T-helper 2 cell treated with Interferon-gamma antibody and Interleukin-4, amounts not matched to agents 100 ng/mL and 5 ng/mL, for 36 hours (primary cell): Measurements from ENCODE around the gene FOXP2. TPM values are rescaled to one million over a fixed set of nuclear protein-coding genes. Genes with fewer than 3 reads are reported as not detected.
"Not testable (repeated sequence)": the region's sequence is repeated elsewhere in the genome, so short reads cannot be mapped to it uniquely, and the experiment has no call there.

ENCODE experiments used
- intact Hi-C: fragments of 100-400 bp; cut with micrococcal nuclease; formaldehyde crosslinking; loops from one replicate; pipeline ENCODE4 v1.15.1; 2023
- total RNA-seq: library from RNA; stranded (reverse); gene quantifications from 2 replicates; pipeline ENCODE4 v1.2.3, GENCODE V29; 2022

The FOXP2 gene
- total RNA-seq, 1 donor from 2014 or later: not detected

GRCh38 chr7:114422507-114423501, 8.2 kb downstream of the FOXP2 start:
- intact Hi-C loops: no loop called here

- intact Hi-C loops: no loop called here
Measured at GRCh38 chr7:114426382-114426781, 11.8 kb downstream of the FOXP2 start.

GRCh38 chr7:114426824-114427223, 12.2 kb downstream of the FOXP2 start:
- intact Hi-C loops: no loop called here

DNA sequence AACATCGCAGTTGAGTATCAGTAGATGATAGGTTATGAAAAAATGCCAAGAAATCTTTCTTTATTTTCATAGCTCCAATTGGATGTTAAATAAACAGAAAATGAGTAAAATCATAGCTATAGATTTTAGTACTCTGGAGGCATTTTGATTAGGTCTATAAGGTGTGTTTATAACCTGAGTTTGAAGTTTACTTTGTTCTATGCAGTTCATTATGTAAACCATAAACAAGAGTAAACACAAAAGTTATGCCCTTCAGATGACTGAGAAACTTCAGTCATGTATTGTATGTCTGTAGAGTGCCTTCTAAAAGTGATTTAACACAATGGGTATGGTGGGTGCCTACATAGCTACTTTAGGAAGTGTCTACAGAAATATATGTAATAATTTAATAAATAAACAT, 13.6 kb downstream of the FOXP2 start:
- intact Hi-C loops: no loop called here

GRCh38 chr7:114431189-114431588, 16.6 kb downstream of the FOXP2 start:
- intact Hi-C loops: no loop called here

- intact Hi-C loops: no loop called here
Measured at GRCh38 chr7:114432061-114432460, 17.4 kb downstream of the FOXP2 start.

GRCh38 chr7:114432703-114433102, 18.1 kb downstream of the FOXP2 start:
- intact Hi-C loops: no loop called here

GRCh38 chr7:114439581-114439980, 25.0 kb downstream of the FOXP2 start:
- intact Hi-C loops: no loop called here

GRCh38 chr7:114440927-114441326, 26.3 kb downstream of the FOXP2 start:
- intact Hi-C loops: not testable (repeated sequence)

DNA sequence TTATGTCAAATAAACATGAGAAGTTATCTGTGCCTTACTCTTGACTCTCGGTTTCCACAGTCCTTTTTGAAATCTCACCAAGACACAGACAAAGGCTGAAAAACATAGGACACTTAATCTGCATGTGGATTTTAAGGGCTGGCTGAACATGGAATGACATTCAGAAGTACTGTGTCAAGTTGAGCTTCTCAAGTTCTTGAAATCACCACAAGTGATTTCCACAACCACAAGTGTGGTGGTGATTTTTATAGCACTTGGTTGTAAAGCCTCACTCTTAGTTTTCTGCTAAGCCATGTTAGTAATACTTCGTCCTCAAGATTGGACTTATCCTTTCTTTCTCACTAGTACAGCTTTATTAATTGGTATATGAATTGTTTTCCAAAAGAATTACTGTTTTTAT, 29.6 kb downstream of the FOXP2 start:
- intact Hi-C loops: no loop called here

GRCh38 chr7:114450431-114450830, 35.8 kb downstream of the FOXP2 start:
- intact Hi-C loops: no loop called here

DNA sequence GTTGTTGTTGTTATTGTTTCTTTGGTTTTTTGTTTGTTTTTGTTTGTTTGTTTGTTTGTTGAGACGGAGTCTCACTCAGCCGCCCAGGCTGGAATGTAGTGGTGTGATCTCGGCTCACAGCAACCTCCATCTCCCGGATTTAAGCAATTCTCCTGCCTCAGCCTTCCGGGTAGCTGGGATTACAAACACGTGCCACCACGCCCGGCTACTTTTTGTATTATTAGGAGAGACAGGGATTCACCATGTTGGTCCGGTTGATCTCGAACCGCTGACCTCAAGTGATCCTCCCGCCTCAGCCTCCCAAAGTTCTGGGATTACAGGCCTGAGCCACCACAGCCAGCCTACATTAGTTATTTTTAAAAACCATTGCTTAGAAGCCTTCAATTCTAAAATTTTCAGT, 45.0 kb downstream of the FOXP2 start:
- intact Hi-C loops: no loop called here

GRCh38 chr7:114460021-114460420, 45.4 kb downstream of the FOXP2 start:
- intact Hi-C loops: no loop called here

GRCh38 chr7:114466917-114467316, 52.3 kb downstream of the FOXP2 start:
- intact Hi-C loops: no loop called here

- intact Hi-C loops: no loop called here
Measured at GRCh38 chr7:114468844-114469243, 54.2 kb downstream of the FOXP2 start.

GRCh38 chr7:114472896-114473512, 58.4 kb downstream of the FOXP2 start:
- intact Hi-C loops: no loop called here

GRCh38 chr7:114478384-114478783, 63.8 kb downstream of the FOXP2 start:
- intact Hi-C loops: no loop called here

DNA sequence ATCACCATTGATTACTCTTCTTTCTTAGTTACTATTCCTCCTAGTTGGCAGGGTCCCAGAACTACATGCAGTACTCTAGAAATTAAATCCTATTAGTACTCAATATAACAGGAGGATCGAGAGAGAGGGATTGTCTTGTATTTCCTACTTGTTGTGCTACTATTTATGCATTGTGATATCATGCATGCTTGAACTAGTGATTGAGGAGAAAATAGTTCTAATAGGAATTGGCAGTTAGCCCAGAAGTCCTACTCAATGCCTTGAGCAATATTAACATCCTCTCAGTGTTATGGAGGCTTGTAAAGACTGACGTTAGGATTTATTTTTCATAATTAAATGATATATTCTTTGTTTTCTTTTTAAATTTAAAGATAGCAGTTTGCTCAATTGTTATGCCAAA, 67.4 kb downstream of the FOXP2 start:
- intact Hi-C loops: no loop called here

DNA sequence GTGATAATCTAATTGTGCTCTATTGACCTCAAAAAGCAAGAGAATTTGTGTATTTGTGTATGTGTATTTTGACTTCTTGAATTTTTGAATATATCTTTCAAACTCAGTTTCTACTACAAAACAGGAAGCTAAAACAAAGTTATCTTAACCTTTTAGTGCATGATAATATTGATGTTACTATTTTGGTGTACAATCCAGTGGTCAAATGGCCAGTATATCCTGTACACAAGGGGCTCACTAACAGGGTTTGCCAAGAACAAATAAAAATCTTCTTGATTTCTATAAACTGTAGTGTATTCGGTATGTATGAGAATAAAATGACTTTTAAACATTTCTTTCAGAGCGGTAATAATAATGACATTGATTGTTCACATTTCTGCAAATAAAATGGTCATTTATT, 69.6 kb downstream of the FOXP2 start:
- intact Hi-C loops: no loop called here

DNA sequence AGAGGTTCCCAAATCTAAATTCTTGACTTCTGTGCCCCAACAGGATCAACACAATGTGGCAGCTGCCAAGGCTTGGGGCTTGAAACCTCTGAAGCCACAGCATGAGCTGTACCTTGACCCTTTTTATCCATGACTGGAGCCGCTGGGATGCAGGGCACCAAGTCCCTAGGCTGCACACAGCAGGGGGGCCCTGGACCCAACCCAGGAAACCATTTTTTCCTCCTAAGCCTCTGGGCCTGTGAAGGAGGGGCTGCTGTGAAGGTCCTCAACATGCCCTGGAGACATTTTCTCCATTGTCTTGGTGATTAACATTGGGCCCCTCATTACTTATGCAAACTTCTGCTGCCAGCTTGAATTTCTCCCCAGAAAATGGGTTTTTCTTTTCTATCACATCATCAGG, 72.6 kb downstream of the FOXP2 start:
- intact Hi-C loops: no loop called here

- intact Hi-C loops: no loop called here
Measured at GRCh38 chr7:114488696-114489095, 74.1 kb downstream of the FOXP2 start.

DNA sequence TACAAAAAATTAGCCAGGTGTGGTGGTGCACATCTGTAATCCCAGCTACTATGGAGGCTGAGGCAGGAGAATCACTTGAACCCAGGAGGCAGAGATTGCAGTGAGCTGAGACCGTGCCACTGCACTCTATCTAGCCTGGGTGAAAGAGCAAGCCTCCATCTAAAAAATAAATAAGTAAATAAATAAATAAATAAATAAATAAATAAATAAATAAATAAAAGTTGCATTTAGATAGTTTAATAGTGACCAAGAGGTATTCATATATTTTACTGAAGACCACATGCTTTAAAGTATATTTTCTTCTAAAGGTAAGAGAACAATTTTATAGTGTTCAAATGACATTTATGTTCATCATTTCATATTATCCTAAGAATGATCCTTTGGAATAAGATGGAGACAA, 82.9 kb downstream of the FOXP2 start:
- intact Hi-C loops: not testable (repeated sequence)
